Endothelial cell of umbilical vein (primary cell): ENCODE data around the gene APOL4.

Experiments
- CTCF ChIP-seq, 2 donors: IDR thresholded peaks; 1 replicate in 1 of 2; 2 replicates in 1 of 2; pipeline ENCODE4 v1.5.1; 2011; ENCODE audit warnings: low read length in 2 of 2, mild to moderate bottlenecking in 2 of 2, moderate library complexity in 2 of 2, control low read depth in 1 of 2, inconsistent platforms in 1 of 2, low read depth in 1 of 2; ENCODE audit not compliant: insufficient read depth in 1 of 2; ENCODE audit errors: extremely low read depth in 1 of 2
- EZH2 ChIP-seq: IDR thresholded peaks from 2 replicates; pipeline ENCODE4 v1.6.1; 2012; ENCODE audit warnings: borderline replicate concordance, low read depth, mild to moderate bottlenecking, moderate library complexity, low read length, inconsistent platforms; ENCODE audit not compliant: severe bottlenecking
- MAX ChIP-seq: IDR thresholded peaks from 2 replicates; pipeline ENCODE4 v1.6.1; 2011; ENCODE audit not compliant: insufficient read depth, insufficient read length
- MYC ChIP-seq: IDR thresholded peaks from one replicate; pipeline ENCODE4 v1.6.1; 2011; ENCODE audit warnings: mild to moderate bottlenecking, low read depth, low read length
- POLR2A ChIP-seq: IDR thresholded peaks from 2 replicates; pipeline ENCODE4 v1.6.1; 2012; ENCODE audit warnings: low read depth, mild to moderate bottlenecking, control low read depth, low read length
- POLR2AphosphoS5 ChIP-seq: IDR thresholded peaks from 2 replicates; pipeline ENCODE4 v1.6.1; 2012; ENCODE audit warnings: low read depth, mild to moderate bottlenecking, control low read depth, low read length, moderate library complexity; ENCODE audit not compliant: insufficient read depth

DNA sequence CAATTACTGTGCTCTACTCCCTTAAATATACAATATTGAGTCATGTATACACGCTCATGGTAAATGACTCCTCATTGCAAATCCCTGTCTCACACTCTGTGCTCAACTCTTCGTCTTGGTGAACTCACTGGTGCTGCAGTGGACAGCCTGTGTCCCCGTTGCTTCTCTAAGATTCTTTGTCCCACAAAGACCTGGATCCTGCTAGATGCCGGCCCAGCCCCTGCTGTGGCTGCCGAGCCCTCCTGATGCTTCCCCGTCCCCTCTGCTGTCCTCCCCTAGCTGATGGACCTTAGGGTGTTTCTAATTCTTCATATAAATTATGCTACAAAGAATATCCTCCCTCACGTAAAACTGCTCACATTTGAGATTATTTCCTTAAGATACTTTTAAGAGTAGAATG is 32.2 kb upstream of the APOL4 start:
- TF ChIP-seq CTCF (IDR thresholded peaks at IDR 0.05; ENCODE audit: extremely low read depth in 1 of 2, insufficient read depth in 1 of 2, low read depth in 1 of 2, low read length in 2 of 2) (no peak), POLR2A (no peak), POLR2AphosphoS5 (no peak), EZH2 (no peak), MAX (no peak), MYC (no peak)
